AG04450 (cell line): ENCODE data around the gene CCDC91. TPM values are rescaled to one million over a fixed set of nuclear protein-coding genes. Genes with fewer than 3 reads are reported as not detected.

Experiments used
- CTCF ChIA-PET: fragments of 300-600, 350-600 bp; formaldehyde crosslinking; extraction: SDS; loops from one replicate; lab custom pipeline; 2022; ENCODE audit warnings: antibody characterized with exemption, inconsistent platforms; lab: Charles Lee
- POLR2A ChIA-PET: fragments of 350-600 bp; formaldehyde crosslinking; extraction: SDS; loops from one replicate; lab custom pipeline; 2021; ENCODE audit warnings: antibody characterized with exemption, inconsistent platforms; lab: Yijun Ruan, JAX
- DNase-seq: peaks from one replicate; pipeline ENCODE4 v3.0.0-alpha.2; 2011; ENCODE audit warnings: low read depth, low spot score
- H3K27ac ChIP-seq: one replicate; pipeline ENCODE4 v1.5.1; 2012; ENCODE audit warnings: low read depth, low read length, control low read depth
- H3K27me3 ChIP-seq: one replicate; pipeline ENCODE4 v1.6.0; 2012; ENCODE audit warnings: low read length; ENCODE audit not compliant: control insufficient read depth, insufficient read depth
- H3K4me3 ChIP-seq: 2 replicates; pipeline ENCODE4 v1.5.1; 2011; ENCODE audit warnings: mild to moderate bottlenecking, low read depth, low read length, control low read depth
- H3K9me3 ChIP-seq: 2 replicates; pipeline ENCODE4 v1.5.1; 2012; ENCODE audit warnings: low read length; ENCODE audit not compliant: control insufficient read depth, insufficient read depth
- CTCF ChIP-seq: IDR thresholded peaks from 2 replicates; pipeline ENCODE4 v1.5.1; 2011; ENCODE audit warnings: low read depth, low read length, control low read depth, inconsistent platforms
- polyA plus RNA-seq: library from polyadenylated mRNA; depleted of rRNA; stranded (reverse); fragments of >200 nt; gene quantifications from 2 replicates; pipeline ENCODE4 v1.2.3, GENCODE V29; 2011

The CCDC91 gene
- polyA plus RNA-seq, 1 experiment = 21.0 TPM

GRCh38 chr12:28543021-28543890 lies 353.0 kb downstream of the CCDC91 start:
- ChIA-PET CTCF (interaction anchor here (1.2 kb wide), 1 partner anchor 12 kb away, joined by 3 read pairs; no protein-coding TSS in a partner anchor), POLR2A (no interaction called here)
- no peaks in the 10 kb centered on the region for H3K9me3 ChIP-seq
- DNase-seq = no peak
- no peaks in the 10 kb centered on the region for H3K27me3 ChIP-seq
- H3K4me3 ChIP-seq = no peak overlapping the region
- no peak for TF ChIP-seq CTCF
- no peak overlapping the region for H3K27ac ChIP-seq

- Histone ChIP-seq H3K27me3 (no peaks in the 10 kb centered on the region), H3K4me3 (no peak overlapping the region), H3K27ac (peak overlapping the region; percentile 43), H3K9me3 (no peaks in the 10 kb centered on the region)
- peak; percentile 30 for DNase-seq
- POLR2A ChIA-PET = no interaction called here
- TF ChIP-seq CTCF = no peak
- CTCF ChIA-PET = interaction anchor here (1.4 kb wide), 1 partner anchor 818 kb away, joined by 4 read pairs; no protein-coding TSS in a partner anchor
These were observed 360.8 kb downstream of the CCDC91 start for GRCh38 chr12:28550757-28551704.

- H3K9me3 ChIP-seq = no peaks in the 10 kb centered on the region
- ChIA-PET POLR2A (no interaction called here), CTCF (interaction anchor here (0.6 kb wide), 1 partner anchor 691 kb away, joined by 3 read pairs; no protein-coding TSS in a partner anchor)
- no peak for DNase-seq
- no peak overlapping the region for H3K4me3 ChIP-seq
- H3K27me3 ChIP-seq = no peaks in the 10 kb centered on the region
- no peak overlapping the region for H3K27ac ChIP-seq
- no peak for TF ChIP-seq CTCF
These were observed 362.2 kb downstream of the CCDC91 start for GRCh38 chr12:28552251-28552970.

- no peak overlapping the region for H3K27ac ChIP-seq
- POLR2A ChIA-PET = no interaction called here
- no peak for DNase-seq
These were observed 365.5 kb downstream of the CCDC91 start for GRCh38 chr12:28555748-28556147.

More at GRCh38 chr12:28555748-28556147, 365.5 kb downstream of the CCDC91 start:
- CTCF ChIA-PET = interaction anchor here (1.2 kb wide), 1 partner anchor 12 kb away, joined by 3 read pairs; no protein-coding TSS in a partner anchor
- no peaks in the 10 kb centered on the region for H3K9me3 ChIP-seq
- H3K4me3 ChIP-seq = no peak overlapping the region
- no peaks in the 10 kb centered on the region for H3K27me3 ChIP-seq
- TF ChIP-seq CTCF = no peak
